ENCODE results near the gene GAS5. TPM values are rescaled to one million over a fixed set of nuclear protein-coding genes. Genes with fewer than 3 reads are reported as not detected.

GAS5 gene
- total and polyA plus RNA-seq, 9 of the 15 experiments (the other 6 are each of a cell fraction or from before 2014, with no cell fraction given) = 565 to 1,860 (median 1,006) TPM

GRCh38 chr1:173870252-173871075 is 2.7 kb upstream of the GAS5 start (continued):
- TF ChIP-seq REST (IDR thresholded peaks at IDR 0.05; ENCODE audit: borderline replicate concordance) = 0 out of 2 replicates have a peak, but pooled peaks have one; percentile 10
- 0 out of 2 replicates have a peak, but pooled peaks have one; percentile 44 for TF ChIP-seq REST (CRISPR knock-in tag; IDR thresholded peaks at IDR 0.05; ENCODE audit: low read depth)
